Gastrocnemius medialis (tissue), 4 donors: ENCODE data around the gene FGFRL1.

Source experiments
- CTCF ChIP-seq, 5 experiments: fragments of 450-650 bp in 3 of 5; fragments of 200-600 bp in 2 of 5; sonication (generic) in 2 of 5; IDR thresholded peaks in 4 of 5; conservative IDR thresholded peaks in 1 of 5; 1 replicate in 4 of 5; 2 replicates in 1 of 5; pipeline ENCODE4 v1.5.1; 2016 to 2019; ENCODE audit warnings: antibody characterized with exemption in 5 of 5, mild to moderate bottlenecking in 3 of 5, moderate library complexity in 3 of 5
- POLR2A ChIP-seq, 2 donors: fragments of 450-650 bp; IDR thresholded peaks; one replicate each; pipeline ENCODE4 v1.6.1; 2017; ENCODE audit warnings: antibody characterized with exemption in 2 of 2, mild to moderate bottlenecking in 2 of 2, moderate library complexity in 2 of 2

GRCh38 chr4:1048773-1049590 lies 37.6 kb downstream of the FGFRL1 start:
- TF ChIP-seq CTCF (IDR thresholded peaks at IDR 0.05 in 4 of 5, conservative IDR thresholded peaks at IDR 0.05 in 1 of 5) = no peak
- TF ChIP-seq POLR2A (IDR thresholded peaks at IDR 0.05) = no peak
